NB4 (cell line): Measurements from ENCODE around the gene KIAA1328.

Experiments used
- DNase-seq: peaks from one replicate; pipeline ENCODE4 v3.0.0; 2010; ENCODE audit warnings: low read depth
- H3K4me3 ChIP-seq: one replicate; pipeline ENCODE4 v1.5.1; 2011; ENCODE audit warnings: mild to moderate bottlenecking, low read depth, low read length, moderate library complexity
- MYC ChIP-seq: IDR thresholded peaks from 2 replicates; pipeline ENCODE4 v1.6.1; 2011; ENCODE audit warnings: low read depth, low read length
- POLR2A ChIP-seq: IDR thresholded peaks from 2 replicates; pipeline ENCODE4 v1.6.1; 2011; ENCODE audit warnings: mild to moderate bottlenecking; ENCODE audit not compliant: insufficient read length; ENCODE audit errors: extremely low read depth
- TF ChIP-seq, protein P1 (sequence below): IDR thresholded peaks from 2 replicates; pipeline ENCODE4 v1.6.1; 2011; ENCODE audit warnings: low read depth, low read length
- TF ChIP-seq, protein P2 (sequence below): IDR thresholded peaks from one replicate; pipeline ENCODE4 v1.5.1; 2012; ENCODE audit warnings: low read depth, low read length

The KIAA1328 gene

DNA sequence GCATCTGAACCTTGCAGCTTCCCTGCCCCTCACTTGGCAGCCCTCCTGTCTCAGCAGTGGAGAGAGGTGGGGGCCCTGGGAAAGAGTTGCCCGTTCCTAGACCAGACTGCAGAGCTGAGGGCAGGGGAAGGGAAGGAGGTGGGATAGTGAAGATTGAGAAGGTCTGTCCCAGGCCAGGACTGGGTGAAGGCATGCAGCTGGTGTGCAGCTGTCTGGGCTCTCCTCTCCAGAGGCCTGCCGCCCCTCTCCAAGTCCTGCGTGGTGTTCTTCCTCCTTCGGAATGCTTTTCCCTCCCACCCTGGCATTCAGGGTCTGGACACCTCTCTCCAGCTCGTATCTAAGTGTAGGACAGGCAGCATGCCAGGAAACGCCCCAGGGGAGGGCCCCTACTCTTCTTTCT is 413.2 kb downstream of the KIAA1328 start:
- no peak for DNase-seq
- TF ChIP-seq MYC, result no peak
- TF ChIP-seq, protein P1, sequence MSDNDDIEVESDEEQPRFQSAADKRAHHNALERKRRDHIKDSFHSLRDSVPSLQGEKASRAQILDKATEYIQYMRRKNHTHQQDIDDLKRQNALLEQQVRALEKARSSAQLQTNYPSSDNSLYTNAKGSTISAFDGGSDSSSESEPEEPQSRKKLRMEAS, result no peak
- TF ChIP-seq, protein P2, sequence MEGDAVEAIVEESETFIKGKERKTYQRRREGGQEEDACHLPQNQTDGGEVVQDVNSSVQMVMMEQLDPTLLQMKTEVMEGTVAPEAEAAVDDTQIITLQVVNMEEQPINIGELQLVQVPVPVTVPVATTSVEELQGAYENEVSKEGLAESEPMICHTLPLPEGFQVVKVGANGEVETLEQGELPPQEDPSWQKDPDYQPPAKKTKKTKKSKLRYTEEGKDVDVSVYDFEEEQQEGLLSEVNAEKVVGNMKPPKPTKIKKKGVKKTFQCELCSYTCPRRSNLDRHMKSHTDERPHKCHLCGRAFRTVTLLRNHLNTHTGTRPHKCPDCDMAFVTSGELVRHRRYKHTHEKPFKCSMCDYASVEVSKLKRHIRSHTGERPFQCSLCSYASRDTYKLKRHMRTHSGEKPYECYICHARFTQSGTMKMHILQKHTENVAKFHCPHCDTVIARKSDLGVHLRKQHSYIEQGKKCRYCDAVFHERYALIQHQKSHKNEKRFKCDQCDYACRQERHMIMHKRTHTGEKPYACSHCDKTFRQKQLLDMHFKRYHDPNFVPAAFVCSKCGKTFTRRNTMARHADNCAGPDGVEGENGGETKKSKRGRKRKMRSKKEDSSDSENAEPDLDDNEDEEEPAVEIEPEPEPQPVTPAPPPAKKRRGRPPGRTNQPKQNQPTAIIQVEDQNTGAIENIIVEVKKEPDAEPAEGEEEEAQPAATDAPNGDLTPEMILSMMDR, result no peak
- TF ChIP-seq POLR2A, result no peak
- no peak overlapping the region for H3K4me3 ChIP-seq

DNA sequence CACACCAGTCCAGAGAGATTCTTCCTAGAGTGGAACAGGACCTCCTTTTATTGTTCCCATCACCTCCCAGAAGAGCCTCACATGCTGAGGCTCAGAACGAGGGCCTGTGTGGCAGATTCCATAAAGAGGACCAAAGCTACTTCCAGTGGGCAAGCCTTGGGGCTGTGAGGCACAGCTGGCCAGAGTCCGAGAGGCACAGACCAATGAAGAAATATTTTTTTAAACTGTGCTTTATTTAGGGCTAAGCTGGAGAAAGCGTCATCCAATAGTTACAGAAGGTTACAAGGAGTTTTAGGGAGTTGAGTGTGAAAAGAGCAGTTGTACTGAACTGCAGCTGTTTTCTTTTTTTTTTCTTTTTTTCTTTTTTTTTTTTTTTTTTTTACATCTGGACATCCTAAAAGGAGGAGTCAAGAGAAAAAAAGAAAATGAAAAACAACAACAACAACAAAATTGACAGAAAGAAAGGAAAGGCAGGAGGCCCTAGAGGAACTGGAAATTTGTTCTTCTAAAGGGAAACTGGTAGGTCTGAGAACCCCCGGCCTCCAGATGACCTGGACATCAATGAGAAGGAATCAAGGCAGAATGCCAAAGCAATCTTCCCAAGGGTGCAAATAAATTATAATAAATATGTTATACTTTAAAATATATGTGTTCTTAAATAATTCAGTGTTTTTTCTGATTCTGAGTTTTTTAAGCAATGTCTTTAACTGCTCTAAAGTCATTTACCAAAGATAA is 414.1 kb downstream of the KIAA1328 start:
- DNase-seq, result no peak
- no peak overlapping the region for H3K4me3 ChIP-seq
- no peak for TF ChIP-seq POLR2A
- no peak for TF ChIP-seq MYC
- TF ChIP-seq, protein P1, result no peak

DNA sequence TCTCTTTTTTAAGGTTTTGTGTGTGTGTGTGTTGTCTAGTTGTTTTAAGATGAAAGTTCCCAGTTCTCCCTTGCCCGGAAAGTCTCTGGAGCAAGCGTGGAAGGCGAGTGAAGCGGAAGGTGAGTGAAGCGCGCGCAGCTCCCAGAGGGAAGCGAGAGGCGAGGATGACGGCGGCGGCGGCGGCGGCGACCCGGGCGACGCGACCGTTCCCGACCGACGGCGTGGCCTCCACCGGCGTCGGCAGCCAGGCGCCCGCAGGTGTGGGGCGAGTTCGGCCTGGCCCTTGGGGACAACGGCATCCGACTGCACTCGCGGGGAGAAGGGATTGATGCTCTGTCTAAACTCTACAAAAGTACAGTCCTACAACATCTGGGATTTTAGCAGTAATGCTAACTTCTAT is 414.8 kb downstream of the KIAA1328 start:
- TF ChIP-seq, protein P1, result no peak
- no peak for TF ChIP-seq MYC
- TF ChIP-seq, protein P2, result no peak
- TF ChIP-seq POLR2A, result no peak
- no peak for DNase-seq
- H3K4me3 ChIP-seq, result no peak overlapping the region

DNA sequence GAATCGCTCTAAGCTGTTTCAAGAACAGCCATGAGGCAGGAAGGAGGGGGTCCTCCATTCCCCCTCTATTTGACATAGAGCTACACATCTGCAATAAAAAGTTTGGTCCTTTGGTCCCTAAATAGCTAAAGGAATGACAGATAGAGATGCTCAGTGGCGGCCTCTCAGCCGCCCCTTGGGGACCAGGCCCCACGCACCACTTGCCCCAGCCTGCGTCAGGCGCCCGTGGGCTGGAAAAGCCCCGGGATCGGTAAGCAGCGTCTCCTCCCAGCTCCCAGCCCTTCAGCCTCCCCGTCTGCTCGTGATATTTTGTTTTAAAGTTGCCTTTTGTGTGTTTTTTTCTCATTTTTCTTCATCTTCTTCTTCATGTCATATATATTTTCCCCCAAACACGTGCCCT is 415.7 kb downstream of the KIAA1328 start:
- DNase-seq, result no peak
- no peak overlapping the region for H3K4me3 ChIP-seq
- TF ChIP-seq, protein P1, result no peak
- no peak for TF ChIP-seq POLR2A
- no peak for TF ChIP-seq MYC
- TF ChIP-seq, protein P2, result no peak

DNA sequence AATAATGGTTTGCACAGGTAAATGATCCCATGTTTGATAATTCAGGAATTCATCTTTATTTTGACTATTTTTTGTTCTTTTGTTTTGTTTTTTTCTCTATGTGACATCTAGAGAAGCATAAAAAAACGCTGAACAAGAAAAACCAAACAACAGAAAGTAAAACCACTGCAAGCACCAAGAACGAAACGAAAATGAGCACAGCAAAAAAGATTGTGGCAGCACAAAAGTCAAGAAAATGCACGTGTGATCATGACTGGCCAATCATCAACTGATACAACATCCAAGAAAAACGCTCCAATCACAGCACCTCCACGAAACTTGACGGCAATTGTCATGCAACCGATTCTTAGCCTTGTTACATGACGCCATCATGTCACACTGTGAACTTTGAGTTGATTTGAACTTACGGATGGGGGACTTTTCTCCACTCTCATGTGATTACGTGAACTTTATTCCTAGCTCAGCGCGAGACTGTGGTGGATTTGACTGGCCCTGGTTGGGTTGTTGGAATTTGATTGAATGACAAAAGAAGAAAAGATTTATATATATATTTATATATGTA is 417.9 kb downstream of the KIAA1328 start:
- no peak for DNase-seq
- no peak overlapping the region for H3K4me3 ChIP-seq
- TF ChIP-seq, protein P1, result no peak
- TF ChIP-seq POLR2A (no peak), MYC (no peak)
- TF ChIP-seq, protein P2, result no peak

DNA sequence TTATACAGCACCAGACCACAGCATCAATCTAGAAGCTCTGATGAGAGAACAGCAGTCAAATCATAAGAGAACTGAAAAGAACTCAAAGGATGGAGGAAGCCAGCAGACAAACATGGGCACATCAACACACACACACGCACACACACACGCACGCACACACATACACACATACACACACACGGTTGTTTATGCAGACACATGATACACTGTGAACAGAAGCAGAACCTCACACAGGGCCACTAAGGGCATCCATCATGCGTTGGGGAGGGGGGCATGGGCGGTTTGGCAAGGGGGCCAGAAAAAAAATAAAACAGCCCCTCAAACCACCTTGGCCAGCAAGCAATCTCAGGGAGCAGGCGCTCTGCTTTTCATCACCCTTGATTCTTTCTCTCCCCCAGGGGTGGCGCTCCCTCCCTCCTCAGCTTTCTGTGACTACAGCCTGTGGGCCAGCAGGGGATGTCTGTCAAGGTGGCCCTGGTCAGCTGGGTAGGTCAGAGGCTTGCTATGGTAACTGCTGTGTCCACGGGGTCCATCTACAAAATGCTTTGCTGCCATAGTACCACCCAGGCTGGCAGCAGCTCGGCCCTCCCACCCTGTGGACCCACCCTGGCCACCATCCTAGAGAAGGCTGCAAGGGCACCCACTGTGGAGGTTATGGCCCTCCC is 418.7 kb downstream of the KIAA1328 start:
- no peak for DNase-seq
- TF ChIP-seq, protein P1, result no peak

More for the DNA sequence above, 418.7 kb downstream of the KIAA1328 start:
- no peak overlapping the region for H3K4me3 ChIP-seq
